Activated T-cell treated with anti-CD3 and anti-CD28 coated beads, Interleukin-2, amount 50 U/mL, for 24 hours (primary cell): ENCODE data around the gene TMEM171.

Experiments used
- DNase-seq: peaks from one replicate; pipeline ENCODE4 v3.0.0-alpha.2; 2020
- H3K27ac Mint-ChIP-seq: 2 replicates; pipeline ENCODE4 v1.8.0; 2020; ENCODE audit warnings: mild to moderate bottlenecking, mixed read lengths
- H3K27me3 Mint-ChIP-seq: 2 replicates; pipeline ENCODE4 v1.8.0; 2020; ENCODE audit warnings: mixed read lengths
- H3K36me3 Mint-ChIP-seq: 2 replicates; pipeline ENCODE4 v1.8.0; 2020; ENCODE audit warnings: low read depth, mixed read lengths
- H3K4me1 Mint-ChIP-seq: 2 replicates; pipeline ENCODE4 v1.8.0; 2020; ENCODE audit warnings: low read depth, mixed read lengths
- H3K4me3 Mint-ChIP-seq: 2 replicates; pipeline ENCODE4 v1.8.0; 2020; ENCODE audit warnings: mild to moderate bottlenecking, moderate library complexity, mixed read lengths
- H3K9me3 Mint-ChIP-seq: 2 replicates; pipeline ENCODE4 v1.8.0; 2020; ENCODE audit warnings: mixed read lengths

Gene TMEM171

DNA sequence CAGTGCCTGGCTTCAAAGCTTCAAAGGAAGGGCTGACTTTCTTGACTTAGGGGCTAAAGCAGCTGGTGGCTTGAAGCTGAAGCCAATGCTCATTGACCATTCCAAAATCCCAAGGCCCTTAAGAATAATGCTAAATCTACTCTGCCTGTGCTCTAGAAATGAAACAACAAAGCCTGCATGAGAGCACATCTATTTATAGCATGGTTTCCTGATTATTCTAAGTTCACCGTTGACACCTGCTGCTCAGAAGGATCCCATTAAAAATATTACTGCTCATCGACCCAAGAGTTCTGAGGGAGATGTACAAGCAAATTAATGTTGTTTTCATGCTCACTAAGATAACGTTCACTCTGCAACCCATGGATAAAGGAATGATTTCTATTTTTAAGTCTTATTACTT lies 59.4 kb downstream of the TMEM171 start:
- H3K4me3 Mint-ChIP-seq = no peak overlapping the region
- H3K4me1 Mint-ChIP-seq = no peaks in the 10 kb centered on the region
- peaks cover 4% of the 10 kb centered on the region for H3K9me3 Mint-ChIP-seq
- no peak for DNase-seq
- H3K27me3 Mint-ChIP-seq = peaks cover 91% of the 10 kb centered on the region
- H3K27ac Mint-ChIP-seq = no peak overlapping the region
- H3K36me3 Mint-ChIP-seq = peaks cover 3% of the 10 kb centered on the region

- Mint-ChIP-seq H3K4me1 (no peaks in the 10 kb centered on the region), H3K4me3 (no peak overlapping the region), H3K36me3 (peaks cover 3% of the 10 kb centered on the region), H3K27me3 (peaks cover 87% of the 10 kb centered on the region), H3K9me3 (peaks cover 6% of the 10 kb centered on the region), H3K27ac (no peak overlapping the region)
- no peak for DNase-seq
Measured at GRCh38 chr5:73180566-73180965, 60.2 kb downstream of the TMEM171 start.
